CD4-positive, alpha-beta T cell treated with Interleukin-21 for 1 hour (primary cell): ENCODE data around the gene SLC16A8.
"Not testable (repeated sequence)": the region's sequence is repeated elsewhere in the genome, so short reads cannot be mapped to it uniquely, and the experiment has no call there.

Experiments used
- DNase-seq: peaks from one replicate; pipeline ENCODE4 v3.0.0-alpha.2; 2020

Gene SLC16A8

GRCh38 chr22:38041760-38042487 lies 42.1 kb downstream of the SLC16A8 start:
- no peak for DNase-seq

GRCh38 chr22:38040953-38041759 lies 42.8 kb downstream of the SLC16A8 start:
- DNase-seq: no peak

- DNase-seq: no peak
Observed at GRCh38 chr22:38038890-38039812, 44.8 kb downstream of the SLC16A8 start.

GRCh38 chr22:38038426-38038825 lies 45.6 kb downstream of the SLC16A8 start:
- no peak for DNase-seq

- DNase-seq: not testable (repeated sequence)
Observed at GRCh38 chr22:38037367-38038150, 46.4 kb downstream of the SLC16A8 start.

- DNase-seq: no peak
Observed at GRCh38 chr22:38036392-38037062, 47.5 kb downstream of the SLC16A8 start.

- no peak for DNase-seq
Observed at GRCh38 chr22:38035530-38035885, 48.5 kb downstream of the SLC16A8 start.

GRCh38 chr22:38034884-38035529 lies 49.0 kb downstream of the SLC16A8 start:
- DNase-seq: no peak

- DNase-seq: no peak
Observed at GRCh38 chr22:38034278-38034882, 49.6 kb downstream of the SLC16A8 start.

- DNase-seq: no peak
Observed at GRCh38 chr22:38033522-38034277, 50.3 kb downstream of the SLC16A8 start.

- DNase-seq: no peak
Observed at GRCh38 chr22:38032681-38033521, 51.1 kb downstream of the SLC16A8 start.

- no peak for DNase-seq
Observed at GRCh38 chr22:38031491-38031890, 52.5 kb downstream of the SLC16A8 start.

GRCh38 chr22:38030311-38031133 lies 53.5 kb downstream of the SLC16A8 start:
- DNase-seq: no peak

GRCh38 chr22:38029901-38030300 lies 54.1 kb downstream of the SLC16A8 start:
- no peak for DNase-seq

GRCh38 chr22:38029370-38029769 lies 54.6 kb downstream of the SLC16A8 start:
- DNase-seq: no peak

- no peak for DNase-seq
Observed at GRCh38 chr22:38028344-38029130, 55.4 kb downstream of the SLC16A8 start.
